ENCODE measurements around the gene FBXW11.

DNA sequence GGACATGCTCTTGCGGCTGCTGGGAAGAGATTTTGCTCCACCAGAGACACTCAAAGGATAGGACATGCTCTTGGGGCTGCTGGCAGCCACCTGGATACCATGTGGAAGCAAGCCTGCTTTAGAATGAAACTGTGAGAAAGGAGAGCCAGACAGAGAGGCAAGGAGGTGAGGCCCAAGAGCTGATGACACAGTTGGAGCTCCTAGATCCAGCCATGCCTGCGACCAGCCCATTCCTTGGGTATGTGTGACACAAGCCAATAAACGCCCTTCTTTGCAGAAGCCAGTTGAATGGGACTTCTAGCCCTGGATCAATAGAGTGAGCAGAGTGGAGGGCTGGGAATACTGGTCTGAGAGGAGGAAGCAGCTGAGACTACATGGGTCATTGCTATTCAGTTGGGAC lies 151.2 kb downstream of the FBXW11 start:
- no peak for TF ChIP-seq POLR2A (IDR thresholded peaks at IDR 0.05)
- TF ChIP-seq, protein P1, sequence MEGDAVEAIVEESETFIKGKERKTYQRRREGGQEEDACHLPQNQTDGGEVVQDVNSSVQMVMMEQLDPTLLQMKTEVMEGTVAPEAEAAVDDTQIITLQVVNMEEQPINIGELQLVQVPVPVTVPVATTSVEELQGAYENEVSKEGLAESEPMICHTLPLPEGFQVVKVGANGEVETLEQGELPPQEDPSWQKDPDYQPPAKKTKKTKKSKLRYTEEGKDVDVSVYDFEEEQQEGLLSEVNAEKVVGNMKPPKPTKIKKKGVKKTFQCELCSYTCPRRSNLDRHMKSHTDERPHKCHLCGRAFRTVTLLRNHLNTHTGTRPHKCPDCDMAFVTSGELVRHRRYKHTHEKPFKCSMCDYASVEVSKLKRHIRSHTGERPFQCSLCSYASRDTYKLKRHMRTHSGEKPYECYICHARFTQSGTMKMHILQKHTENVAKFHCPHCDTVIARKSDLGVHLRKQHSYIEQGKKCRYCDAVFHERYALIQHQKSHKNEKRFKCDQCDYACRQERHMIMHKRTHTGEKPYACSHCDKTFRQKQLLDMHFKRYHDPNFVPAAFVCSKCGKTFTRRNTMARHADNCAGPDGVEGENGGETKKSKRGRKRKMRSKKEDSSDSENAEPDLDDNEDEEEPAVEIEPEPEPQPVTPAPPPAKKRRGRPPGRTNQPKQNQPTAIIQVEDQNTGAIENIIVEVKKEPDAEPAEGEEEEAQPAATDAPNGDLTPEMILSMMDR (IDR thresholded peaks at IDR 0.05) = no peak
